ENCODE measurements around the gene FAM237B. TPM values are rescaled to one million over a fixed set of nuclear protein-coding genes. Genes with fewer than 3 reads are reported as not detected.
A peak's percentile ranks its signal among the peaks of the same experiment; 100 is the strongest.

The FAM237B gene
- total and polyA plus RNA-seq, 2 of the 13 experiments (the other 11 are each of a cell fraction or from before 2014, with no cell fraction given), result not detected

DNA sequence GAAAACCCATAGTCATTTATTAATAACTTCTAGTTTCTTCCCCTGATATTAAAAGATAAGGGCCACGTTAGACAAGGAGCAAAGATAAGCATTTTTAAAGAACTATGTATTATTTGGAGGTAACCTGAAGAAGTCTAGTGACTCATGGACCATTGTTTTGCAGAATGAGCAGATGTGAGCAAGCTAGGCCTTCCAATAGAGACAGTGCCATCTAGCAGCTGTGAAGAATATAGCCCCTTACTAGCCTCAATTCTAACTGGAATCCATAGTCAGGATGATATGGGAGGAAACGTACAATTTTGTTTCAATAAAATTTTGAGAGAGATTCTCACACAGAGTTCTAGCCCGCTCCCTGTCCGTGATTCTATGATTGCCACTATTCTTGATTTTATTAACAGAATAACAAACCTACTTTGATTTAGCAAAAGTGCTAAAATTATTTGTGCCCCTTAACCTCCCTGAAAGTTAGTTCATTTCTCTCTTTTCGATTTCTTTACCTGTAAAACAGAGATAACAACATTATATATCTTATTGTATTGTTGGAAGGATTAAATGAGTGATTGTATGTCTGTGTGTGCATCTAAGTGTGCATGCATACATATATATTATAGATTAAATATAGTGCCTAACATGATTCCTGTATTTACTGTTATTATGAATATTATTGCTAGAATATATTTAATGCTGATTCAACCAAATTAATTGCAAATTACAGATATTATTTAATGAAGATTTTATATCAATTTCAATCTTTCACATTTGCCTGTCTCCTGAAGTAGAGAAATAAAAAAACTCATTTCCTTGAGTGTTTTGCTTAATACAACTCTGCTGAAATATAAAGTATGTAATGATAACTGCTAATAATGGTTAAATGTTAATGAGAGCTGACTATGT is 22.7 kb downstream of the FAM237B start (continued):
- TF ChIP-seq PBX2 (CRISPR knock-in tag; IDR thresholded peaks at IDR 0.05), result no peak
- no peak for TF ChIP-seq SUZ12 (IDR thresholded peaks at IDR 0.05; ENCODE audit: low read depth, low read length)
- TF ChIP-seq, protein P1, sequence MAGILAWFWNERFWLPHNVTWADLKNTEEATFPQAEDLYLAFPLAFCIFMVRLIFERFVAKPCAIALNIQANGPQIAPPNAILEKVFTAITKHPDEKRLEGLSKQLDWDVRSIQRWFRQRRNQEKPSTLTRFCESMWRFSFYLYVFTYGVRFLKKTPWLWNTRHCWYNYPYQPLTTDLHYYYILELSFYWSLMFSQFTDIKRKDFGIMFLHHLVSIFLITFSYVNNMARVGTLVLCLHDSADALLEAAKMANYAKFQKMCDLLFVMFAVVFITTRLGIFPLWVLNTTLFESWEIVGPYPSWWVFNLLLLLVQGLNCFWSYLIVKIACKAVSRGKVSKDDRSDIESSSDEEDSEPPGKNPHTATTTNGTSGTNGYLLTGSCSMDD (CRISPR knock-in tag; IDR thresholded peaks at IDR 0.05), result no peak
- TF ChIP-seq ETV5 (CRISPR knock-in tag; IDR thresholded peaks at IDR 0.05; ENCODE audit: borderline replicate concordance), result no peak
- TF ChIP-seq ARID5B (CRISPR knock-in tag; IDR thresholded peaks at IDR 0.05), result peak; percentile 21; the same call in 1 of the 2 replicates
- TF ChIP-seq, protein P2, sequence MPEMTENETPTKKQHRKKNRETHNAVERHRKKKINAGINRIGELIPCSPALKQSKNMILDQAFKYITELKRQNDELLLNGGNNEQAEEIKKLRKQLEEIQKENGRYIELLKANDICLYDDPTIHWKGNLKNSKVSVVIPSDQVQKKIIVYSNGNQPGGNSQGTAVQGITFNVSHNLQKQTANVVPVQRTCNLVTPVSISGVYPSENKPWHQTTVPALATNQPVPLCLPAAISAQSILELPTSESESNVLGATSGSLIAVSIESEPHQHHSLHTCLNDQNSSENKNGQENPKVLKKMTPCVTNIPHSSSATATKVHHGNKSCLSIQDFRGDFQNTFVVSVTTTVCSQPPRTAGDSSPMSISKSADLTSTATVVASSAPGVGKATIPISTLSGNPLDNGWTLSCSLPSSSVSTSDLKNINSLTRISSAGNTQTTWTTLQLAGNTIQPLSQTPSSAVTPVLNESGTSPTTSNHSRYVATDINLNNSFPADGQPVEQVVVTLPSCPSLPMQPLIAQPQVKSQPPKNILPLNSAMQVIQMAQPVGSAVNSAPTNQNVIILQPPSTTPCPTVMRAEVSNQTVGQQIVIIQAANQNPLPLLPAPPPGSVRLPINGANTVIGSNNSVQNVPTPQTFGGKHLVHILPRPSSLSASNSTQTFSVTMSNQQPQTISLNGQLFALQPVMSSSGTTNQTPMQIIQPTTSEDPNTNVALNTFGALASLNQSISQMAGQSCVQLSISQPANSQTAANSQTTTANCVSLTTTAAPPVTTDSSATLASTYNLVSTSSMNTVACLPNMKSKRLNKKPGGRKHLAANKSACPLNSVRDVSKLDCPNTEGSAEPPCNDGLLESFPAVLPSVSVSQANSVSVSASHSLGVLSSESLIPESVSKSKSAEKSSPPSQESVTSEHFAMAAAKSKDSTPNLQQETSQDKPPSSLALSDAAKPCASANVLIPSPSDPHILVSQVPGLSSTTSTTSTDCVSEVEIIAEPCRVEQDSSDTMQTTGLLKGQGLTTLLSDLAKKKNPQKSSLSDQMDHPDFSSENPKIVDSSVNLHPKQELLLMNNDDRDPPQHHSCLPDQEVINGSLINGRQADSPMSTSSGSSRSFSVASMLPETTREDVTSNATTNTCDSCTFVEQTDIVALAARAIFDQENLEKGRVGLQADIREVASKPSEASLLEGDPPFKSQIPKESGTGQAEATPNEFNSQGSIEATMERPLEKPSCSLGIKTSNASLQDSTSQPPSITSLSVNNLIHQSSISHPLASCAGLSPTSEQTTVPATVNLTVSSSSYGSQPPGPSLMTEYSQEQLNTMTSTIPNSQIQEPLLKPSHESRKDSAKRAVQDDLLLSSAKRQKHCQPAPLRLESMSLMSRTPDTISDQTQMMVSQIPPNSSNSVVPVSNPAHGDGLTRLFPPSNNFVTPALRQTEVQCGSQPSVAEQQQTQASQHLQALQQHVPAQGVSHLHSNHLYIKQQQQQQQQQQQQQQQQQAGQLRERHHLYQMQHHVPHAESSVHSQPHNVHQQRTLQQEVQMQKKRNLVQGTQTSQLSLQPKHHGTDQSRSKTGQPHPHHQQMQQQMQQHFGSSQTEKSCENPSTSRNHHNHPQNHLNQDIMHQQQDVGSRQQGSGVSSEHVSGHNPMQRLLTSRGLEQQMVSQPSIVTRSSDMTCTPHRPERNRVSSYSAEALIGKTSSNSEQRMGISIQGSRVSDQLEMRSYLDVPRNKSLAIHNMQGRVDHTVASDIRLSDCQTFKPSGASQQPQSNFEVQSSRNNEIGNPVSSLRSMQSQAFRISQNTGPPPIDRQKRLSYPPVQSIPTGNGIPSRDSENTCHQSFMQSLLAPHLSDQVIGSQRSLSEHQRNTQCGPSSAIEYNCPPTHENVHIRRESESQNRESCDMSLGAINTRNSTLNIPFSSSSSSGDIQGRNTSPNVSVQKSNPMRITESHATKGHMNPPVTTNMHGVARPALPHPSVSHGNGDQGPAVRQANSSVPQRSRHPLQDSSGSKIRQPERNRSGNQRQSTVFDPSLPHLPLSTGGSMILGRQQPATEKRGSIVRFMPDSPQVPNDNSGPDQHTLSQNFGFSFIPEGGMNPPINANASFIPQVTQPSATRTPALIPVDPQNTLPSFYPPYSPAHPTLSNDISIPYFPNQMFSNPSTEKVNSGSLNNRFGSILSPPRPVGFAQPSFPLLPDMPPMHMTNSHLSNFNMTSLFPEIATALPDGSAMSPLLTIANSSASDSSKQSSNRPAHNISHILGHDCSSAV (CRISPR knock-in tag; IDR thresholded peaks at IDR 0.05; ENCODE audit: borderline replicate concordance), result no peak
- TF ChIP-seq PLRG1 (conservative IDR thresholded peaks at IDR 0.05), result no peak
- TF ChIP-seq SOX13 (IDR thresholded peaks at IDR 0.05), result no peak
- 0 out of 4 replicates have a peak, but pooled peaks of 1 of the 2 experiments have one; percentile 11 for TF ChIP-seq SOX13 (CRISPR knock-in tag; conservative IDR thresholded peaks at IDR 0.05 in 1 of 2, IDR thresholded peaks at IDR 0.05 in 1 of 2)
- no peak for TF ChIP-seq TBX3 (IDR thresholded peaks at IDR 0.05; ENCODE audit: borderline replicate concordance)
- TF ChIP-seq SNRNP70 (IDR thresholded peaks at IDR 0.05; ENCODE audit: low read depth, low read length), result no peak
- no peak for TF ChIP-seq ONECUT2 (CRISPR knock-in tag; IDR thresholded peaks at IDR 0.05)
- TF ChIP-seq NR2F2 (IDR thresholded peaks at IDR 0.05; ENCODE audit: borderline replicate concordance, low read depth), result no peak
